HL-60/S4 treated with retinoic acid at 250 ng/mL for 4 days and 3 days (cell line): ENCODE data around the gene CPED1.
"Not testable (repeated sequence)": the region's sequence is repeated elsewhere in the genome, so short reads cannot be mapped to it uniquely, and the experiment has no call there.

Experiments used
- in situ Hi-C: fragments of 300-500 bp; cut with MboI; formaldehyde crosslinking; loops from 2 replicates; pipeline ENCODE4 v1.7.0; 2022; ENCODE audit warnings: low sequenced_read_pairs

The CPED1 gene

DNA sequence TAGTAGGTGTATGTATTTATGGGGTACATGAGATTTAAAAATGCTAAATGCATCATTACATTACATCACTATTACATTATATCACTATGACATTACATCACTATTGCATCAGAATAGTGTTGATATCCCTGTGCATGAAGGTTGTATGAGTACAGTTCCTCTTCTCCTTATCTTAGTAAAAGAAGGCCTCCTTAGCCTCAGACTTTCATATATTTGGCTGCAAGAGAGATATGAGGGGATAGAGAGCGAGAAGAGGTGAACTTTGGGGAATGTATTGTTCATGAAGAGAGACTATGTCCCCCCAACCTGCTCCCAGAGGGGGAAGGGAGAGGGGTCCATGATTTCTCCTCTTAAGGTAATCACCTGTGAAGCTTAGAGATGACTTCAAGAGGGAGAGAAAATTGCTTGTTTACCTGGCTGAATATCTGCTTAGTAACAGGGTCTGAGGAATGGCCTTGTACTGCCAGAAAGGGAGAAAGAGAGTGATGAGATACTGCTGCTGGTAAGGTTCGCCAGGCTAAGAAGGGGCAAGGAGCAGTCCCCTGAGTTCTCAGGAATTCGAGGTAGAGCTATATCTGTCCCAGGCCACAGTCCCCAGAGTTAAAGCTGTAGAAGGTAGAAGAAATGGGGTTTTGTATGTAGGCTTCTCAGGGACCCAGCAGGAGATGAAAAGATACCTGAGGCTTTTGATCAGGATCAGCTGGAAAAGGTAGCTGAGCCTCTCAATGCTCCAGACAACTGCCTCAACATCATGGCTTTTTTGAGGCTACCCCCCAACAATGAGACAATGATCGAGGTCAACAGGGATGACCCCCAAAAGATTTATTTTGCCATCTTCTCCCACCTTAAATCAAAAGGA, 171.9 kb downstream of the CPED1 start:
- in situ Hi-C loops, result no loop called here

- in situ Hi-C loops, result no loop called here
These were observed 175.2 kb downstream of the CPED1 start for GRCh38 chr7:121163699-121164098.

DNA sequence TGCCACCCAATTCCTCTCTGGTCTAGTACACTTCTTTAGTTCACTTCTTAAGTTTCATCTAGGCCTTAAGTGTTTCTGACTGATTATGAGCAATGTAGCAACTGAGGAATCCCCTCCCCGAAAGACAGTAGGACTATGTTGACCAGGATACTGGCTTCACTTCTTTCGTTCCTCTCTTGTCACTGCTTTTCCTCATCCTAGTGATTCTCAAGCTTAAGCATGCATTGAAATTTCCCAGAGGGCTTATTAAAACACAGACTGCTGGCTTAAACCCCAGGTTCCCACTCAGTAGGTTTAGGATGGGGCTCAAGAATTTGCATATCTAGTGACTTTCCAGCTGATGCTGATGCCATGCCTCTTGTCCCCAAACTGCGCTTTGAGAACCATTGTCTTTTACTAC, 175.7 kb downstream of the CPED1 start:
- in situ Hi-C loops, result no loop called here

GRCh38 chr7:121166916-121167315, 178.4 kb downstream of the CPED1 start:
- in situ Hi-C loops, result no loop called here

- in situ Hi-C loops, result no loop called here
These were observed 179.5 kb downstream of the CPED1 start for GRCh38 chr7:121167971-121168370.

DNA sequence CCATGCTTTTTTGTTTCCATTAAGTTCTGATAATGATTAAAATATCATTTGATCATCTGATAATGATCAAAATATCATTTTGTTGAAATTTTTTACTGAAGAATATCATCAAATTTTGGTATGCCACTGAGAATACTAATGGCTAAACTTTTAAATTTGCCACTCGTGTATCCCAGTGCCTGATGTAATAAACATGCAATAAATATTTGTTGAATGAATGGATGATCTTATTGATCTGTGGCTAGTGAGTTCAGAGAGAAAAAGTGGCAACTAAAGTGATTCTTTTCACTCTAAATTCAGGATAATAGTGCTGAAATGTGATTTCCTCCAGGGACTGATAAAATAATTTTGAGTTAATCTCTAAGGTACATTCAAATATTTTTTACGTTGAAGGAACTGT, 181.0 kb downstream of the CPED1 start:
- in situ Hi-C loops, result no loop called here

GRCh38 chr7:121172484-121172883, 184.0 kb downstream of the CPED1 start:
- in situ Hi-C loops, result no loop called here

- in situ Hi-C loops, result no loop called here
These were observed 187.3 kb downstream of the CPED1 start for GRCh38 chr7:121175826-121176225.

DNA sequence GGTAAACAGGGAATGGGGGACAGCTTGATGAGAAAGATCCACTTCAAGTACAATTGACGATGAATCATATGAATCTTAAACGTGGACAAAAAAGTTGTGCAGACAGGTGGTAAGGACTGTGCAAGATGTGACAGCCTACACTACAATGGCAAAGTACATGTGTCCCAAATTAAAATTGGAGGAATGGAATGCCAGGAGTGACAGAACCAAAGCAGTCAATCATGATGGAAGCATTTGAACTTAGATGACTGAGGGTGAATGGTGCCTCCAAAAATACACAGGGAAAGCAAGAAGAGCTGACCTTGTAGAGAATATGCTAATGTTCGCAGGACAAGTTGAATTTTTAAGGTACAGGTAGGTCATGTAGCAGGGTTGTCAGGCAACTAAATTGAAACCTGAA, 189.9 kb downstream of the CPED1 start:
- in situ Hi-C loops, result no loop called here

- in situ Hi-C loops, result no loop called here
These were observed 190.5 kb downstream of the CPED1 start for GRCh38 chr7:121178869-121179497.

DNA sequence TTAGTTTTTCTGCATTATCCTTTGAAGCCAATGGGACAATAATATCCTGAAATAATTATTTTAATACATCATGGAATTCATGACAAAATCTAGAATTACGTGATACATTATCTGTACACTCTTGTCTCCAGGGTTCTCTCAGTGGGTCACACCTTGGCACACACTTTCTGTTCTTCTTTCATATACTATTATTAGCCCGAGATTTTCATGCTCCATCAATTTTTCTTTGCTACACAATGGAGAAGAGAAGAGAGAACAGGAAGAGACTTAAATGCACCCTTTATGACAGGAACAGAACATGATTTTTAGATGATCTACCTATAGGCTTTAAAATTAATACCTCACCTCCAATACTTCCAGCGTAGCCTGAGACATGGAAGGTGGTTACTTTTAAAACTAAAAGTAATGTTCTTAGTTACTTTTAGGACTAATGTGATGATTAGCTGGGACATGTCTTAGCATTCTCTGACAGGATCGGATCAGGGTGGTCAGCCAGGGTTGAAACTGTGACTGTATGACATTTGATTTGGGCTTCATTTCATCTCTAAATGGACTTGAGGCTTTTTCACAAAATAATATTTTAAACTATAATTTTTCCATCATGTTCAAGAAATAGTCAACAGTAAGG, 192.0 kb downstream of the CPED1 start:
- in situ Hi-C loops, result no loop called here

DNA sequence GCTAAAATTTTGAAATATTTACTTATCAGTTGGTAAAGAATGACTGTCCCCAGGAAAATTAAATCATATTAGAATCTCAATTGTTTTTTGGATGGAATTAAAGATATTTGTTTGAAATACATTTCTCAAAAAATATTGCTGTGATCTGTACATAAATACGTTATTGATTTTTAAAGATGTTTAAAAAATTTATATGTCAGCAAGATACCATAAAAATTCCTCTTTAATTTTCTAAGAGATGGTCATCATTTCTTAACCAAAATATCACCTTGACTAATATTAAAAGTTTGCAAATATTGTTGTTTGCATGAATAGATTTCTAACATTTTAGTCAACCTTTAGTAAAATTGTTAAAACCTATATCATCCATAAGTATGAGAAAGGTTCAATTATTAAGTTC, 192.8 kb downstream of the CPED1 start:
- in situ Hi-C loops, result no loop called here

DNA sequence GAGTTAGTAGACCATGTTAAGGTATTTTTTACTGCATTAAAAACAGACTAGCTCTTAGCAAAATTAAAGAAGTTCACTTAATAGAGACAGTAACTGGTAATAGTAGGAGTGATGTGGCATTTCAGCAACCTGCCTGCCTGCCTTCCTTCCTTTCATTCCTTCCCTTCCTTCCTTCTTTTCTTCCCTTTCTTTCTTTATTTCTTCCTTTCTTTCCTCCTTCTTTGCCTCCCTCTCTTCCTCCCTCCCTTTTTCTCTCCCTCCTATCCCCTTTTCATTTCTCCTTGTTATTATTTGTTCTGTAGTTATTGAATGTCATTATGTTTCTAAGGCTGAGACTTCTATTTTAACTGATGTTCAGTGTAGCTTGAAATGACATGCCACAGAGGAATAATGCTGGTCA, 193.8 kb downstream of the CPED1 start:
- in situ Hi-C loops, result no loop called here

DNA sequence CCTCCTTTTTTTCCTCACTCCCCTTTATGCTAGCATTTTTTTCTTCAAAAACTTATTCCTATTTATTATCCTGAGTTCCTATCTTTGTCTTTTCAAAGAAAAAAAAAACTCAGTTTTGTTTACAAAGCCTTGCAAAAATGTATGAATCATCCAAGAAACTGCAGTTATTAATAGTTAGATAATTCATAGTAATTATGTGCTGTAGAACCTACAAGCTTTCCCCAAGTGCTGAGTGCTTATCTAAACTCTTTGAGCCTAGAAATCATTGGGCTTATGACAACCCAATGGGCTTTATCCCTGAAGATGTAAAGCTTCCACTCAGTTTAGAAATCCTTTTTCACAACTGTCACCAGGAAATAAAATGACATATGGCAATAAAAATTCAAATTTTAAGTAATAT, 194.4 kb downstream of the CPED1 start:
- in situ Hi-C loops, result no loop called here

- in situ Hi-C loops, result not testable (repeated sequence)
These were observed 195.4 kb downstream of the CPED1 start for GRCh38 chr7:121183883-121184282.

GRCh38 chr7:121186746-121187145, 198.2 kb downstream of the CPED1 start:
- in situ Hi-C loops, result no loop called here

- in situ Hi-C loops, result no loop called here
These were observed 198.7 kb downstream of the CPED1 start for GRCh38 chr7:121187222-121187621.

GRCh38 chr7:121187676-121188075, 199.2 kb downstream of the CPED1 start:
- in situ Hi-C loops, result no loop called here

DNA sequence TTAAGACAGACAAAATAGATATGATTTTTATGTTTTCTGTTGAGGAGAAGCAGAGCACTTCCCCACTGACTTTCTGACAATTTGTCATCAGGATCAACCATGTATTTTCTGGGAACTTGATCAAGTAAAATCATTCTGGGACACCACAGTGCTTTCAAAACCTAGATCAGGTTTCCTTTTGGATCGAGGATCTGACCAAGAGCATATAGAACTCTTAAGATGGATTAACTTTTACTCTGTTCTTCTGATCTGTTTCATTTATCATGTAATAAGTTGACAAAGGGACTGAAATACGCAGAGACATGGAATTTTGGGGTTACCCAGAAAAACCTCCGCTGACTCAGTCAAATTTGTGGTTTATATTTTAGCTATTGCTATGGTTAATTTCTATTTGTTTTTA, 204.3 kb downstream of the CPED1 start:
- in situ Hi-C loops, result no loop called here

GRCh38 chr7:121195010-121195409, 206.5 kb downstream of the CPED1 start:
- in situ Hi-C loops, result no loop called here

- in situ Hi-C loops, result no loop called here
These were observed 207.4 kb downstream of the CPED1 start for GRCh38 chr7:121195874-121196273.

GRCh38 chr7:121196286-121196685, 207.8 kb downstream of the CPED1 start:
- in situ Hi-C loops, result no loop called here
